Prostate gland (tissue), 2 donors: ENCODE results near the gene TSGA10.

ENCODE experiments used
- CTCF ChIP-seq, 4 experiments: fragments of 200-600 bp in 2 of 4; fragments of 450-650 bp in 2 of 4; sonication (generic) in 2 of 4; IDR thresholded peaks; 1 replicate in 3 of 4; 2 replicates in 1 of 4; pipeline ENCODE4 v1.5.1; 2016 to 2019; ENCODE audit warnings: antibody characterized with exemption in 4 of 4, mild to moderate bottlenecking in 2 of 4, moderate library complexity in 2 of 4
- POLR2A ChIP-seq: fragments of 450-650 bp; IDR thresholded peaks from one replicate; pipeline ENCODE4 v1.6.1; 2016; ENCODE audit warnings: antibody characterized with exemption, mild to moderate bottlenecking
- POLR2AphosphoS5 ChIP-seq: sonication (generic); formaldehyde crosslinking; IDR thresholded peaks from one replicate; pipeline ENCODE4 v1.6.1; 2017; ENCODE audit warnings: antibody characterized with exemption

DNA sequence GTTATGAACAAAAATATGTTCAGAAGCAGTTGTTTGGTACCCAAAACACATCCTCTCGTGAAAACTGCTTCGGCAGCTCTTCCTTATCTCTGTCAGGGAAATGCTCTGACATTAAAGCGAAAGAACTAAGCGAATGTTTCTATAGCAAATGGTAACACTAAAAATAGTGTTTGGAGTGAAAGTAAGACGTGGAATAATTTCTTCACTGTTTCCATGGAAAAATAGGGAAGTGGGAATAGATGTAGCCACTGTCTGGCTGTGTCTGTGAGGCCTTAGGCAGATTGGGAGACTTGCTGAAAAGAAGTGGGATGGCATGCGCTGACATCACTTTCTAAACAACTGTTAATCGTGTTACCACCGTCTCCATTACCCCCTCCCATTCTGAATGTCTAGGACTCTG is 207.2 kb downstream of the TSGA10 start:
- no peak for TF ChIP-seq CTCF (IDR thresholded peaks at IDR 0.05)
- TF ChIP-seq POLR2A = no peak
- no peak for TF ChIP-seq POLR2AphosphoS5
